Fibroblast of mammary gland (primary cell): ENCODE results near the gene ANAPC4.

Source experiments
- DNase-seq: peaks from one replicate; pipeline ENCODE4 v3.0.0-alpha.2; 2010; ENCODE audit warnings: low read depth
- H3K4me3 ChIP-seq: 2 replicates; pipeline ENCODE4 v1.5.1; 2011; ENCODE audit warnings: low read depth, mild to moderate bottlenecking, low read length, moderate library complexity; ENCODE audit not compliant: control insufficient read depth
- CTCF ChIP-seq: conservative IDR thresholded peaks from 2 replicates; pipeline ENCODE4 v1.5.1; 2011; ENCODE audit warnings: low read depth, low read length, inconsistent platforms; ENCODE audit not compliant: control insufficient read depth, insufficient read depth

Gene ANAPC4

DNA sequence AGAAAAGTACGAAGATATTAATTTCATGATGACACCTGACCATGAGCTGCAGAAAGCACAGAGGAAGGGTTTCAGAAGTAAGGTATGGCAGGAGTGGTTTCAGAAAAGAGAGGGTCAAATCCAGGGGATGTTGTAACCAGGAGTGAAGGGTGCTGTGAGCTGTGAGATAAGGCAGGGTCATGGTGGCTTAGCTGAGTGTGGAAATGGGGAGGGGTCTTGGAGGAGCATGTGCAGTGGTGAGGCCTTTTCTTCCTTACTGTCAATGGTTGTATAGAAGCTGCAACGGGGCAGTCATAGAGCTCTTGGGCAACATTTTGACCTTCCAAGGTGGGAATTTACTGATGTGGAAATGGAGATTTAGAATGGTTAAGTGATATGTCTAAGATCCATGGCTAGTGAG is 2.5 kb downstream of the ANAPC4 start:
- DNase-seq = no peak
- no peak overlapping the region for H3K4me3 ChIP-seq
- TF ChIP-seq CTCF = no peak

DNA sequence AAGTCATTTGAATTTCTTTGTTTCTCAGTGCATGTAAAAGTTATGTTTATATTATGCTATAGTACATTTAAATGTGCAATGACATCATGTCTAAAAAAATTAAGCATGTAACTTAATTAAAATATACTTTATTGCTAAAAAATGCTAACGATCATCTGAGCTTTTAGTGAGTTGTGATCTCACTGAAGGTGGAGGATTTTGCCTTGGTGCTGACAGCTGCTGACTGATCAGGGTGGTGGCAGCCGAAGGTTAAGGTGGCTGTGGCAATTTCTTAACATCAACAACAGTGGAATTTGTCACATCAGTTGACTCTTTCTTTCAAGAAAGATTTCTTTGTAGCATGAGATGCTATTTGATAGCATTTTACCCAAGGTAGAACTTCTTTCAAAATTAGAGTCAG is 6.6 kb downstream of the ANAPC4 start:
- no peak for DNase-seq
- no peak overlapping the region for H3K4me3 ChIP-seq
- no peak for TF ChIP-seq CTCF

DNA sequence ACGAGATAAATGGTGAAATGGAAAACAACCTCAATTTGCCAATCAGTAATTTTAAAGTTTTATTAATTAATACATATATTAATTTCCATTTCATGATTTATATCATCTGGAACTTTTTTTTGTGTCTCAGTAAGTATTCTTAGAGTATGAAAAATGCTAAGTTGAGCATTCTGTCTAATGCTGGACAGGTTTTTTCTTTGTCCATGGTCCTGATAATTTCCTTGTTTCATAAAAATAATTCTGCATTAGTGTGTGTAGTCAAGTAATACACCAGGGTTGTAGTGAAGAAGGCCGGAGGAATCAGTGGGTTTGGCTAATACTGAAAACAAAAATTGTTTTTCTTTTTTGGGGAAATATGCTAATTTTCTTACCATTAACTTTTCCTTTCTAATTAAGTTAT is 9.9 kb downstream of the ANAPC4 start:
- no peak for TF ChIP-seq CTCF
- no peak for DNase-seq
- H3K4me3 ChIP-seq = no peak overlapping the region

- DNase-seq = no peak
These were observed 20.2 kb downstream of the ANAPC4 start for GRCh38 chr4:25397305-25397704.

GRCh38 chr4:25399510-25399909 is 22.4 kb downstream of the ANAPC4 start:
- DNase-seq = no peak
- no peak for TF ChIP-seq CTCF
- no peak overlapping the region for H3K4me3 ChIP-seq

More at GRCh38 chr4:25397305-25397704, 20.2 kb downstream of the ANAPC4 start:
- TF ChIP-seq CTCF = no peak
- H3K4me3 ChIP-seq = no peak overlapping the region

GRCh38 chr4:25401066-25401465 is 24.0 kb downstream of the ANAPC4 start:
- no peak for TF ChIP-seq CTCF
- no peak overlapping the region for H3K4me3 ChIP-seq
- DNase-seq = no peak

GRCh38 chr4:25402521-25402920 is 25.5 kb downstream of the ANAPC4 start:
- no peak for DNase-seq
- no peak overlapping the region for H3K4me3 ChIP-seq
- no peak for TF ChIP-seq CTCF
